T-helper 2 cell (primary cell): ENCODE data around the gene S100A9.
"Not testable (repeated sequence)": the region's sequence is repeated elsewhere in the genome, so short reads cannot be mapped to it uniquely, and the experiment has no call there.

ENCODE experiments used
- DNase-seq, 5 experiments: peaks; one replicate each; pipeline versions ENCODE4 v3.0.0 to v3.0.0-alpha.2; 2012 to 2022

Gene S100A9

DNA sequence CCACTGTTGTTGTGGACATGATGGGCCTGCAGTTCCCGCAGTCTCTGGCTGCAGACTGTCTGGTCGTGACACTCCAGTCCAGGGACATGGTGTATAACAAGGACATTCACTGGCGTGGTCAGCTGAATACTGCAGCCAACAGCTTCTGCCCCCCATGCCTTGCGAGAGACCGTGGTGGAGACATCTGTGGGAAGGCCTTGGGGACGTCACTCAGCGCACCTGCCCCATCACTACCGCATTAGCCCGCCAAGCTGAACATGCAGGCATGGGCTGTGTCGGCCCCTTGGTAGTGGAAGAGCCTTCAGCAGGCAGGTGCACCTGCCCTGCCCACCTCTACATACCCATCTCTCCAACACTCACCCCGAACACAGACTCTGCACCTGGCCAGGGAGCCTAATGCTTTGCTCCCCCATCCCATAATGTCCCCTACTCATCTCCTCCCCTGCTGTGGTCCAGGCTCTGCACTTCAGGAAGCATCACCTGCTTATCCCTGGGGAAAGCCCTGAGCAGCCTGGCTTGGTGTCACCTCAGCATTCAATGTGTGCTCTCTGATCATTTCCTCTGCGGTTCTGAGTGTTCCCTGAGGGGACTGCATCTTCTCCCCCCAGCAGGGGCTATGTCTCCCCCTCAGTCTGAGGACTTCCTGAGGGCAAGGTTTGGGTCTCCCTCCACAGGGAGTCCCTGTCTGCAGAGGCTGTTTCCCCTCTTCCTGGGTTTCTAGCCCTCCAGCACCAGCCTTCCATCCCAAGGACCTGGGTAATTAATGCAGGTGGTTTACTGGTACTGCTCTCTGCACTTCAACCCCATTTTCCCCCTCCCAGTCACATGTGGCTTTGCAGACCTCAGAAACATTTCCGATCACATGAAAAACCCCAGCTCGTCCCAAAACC, 12.2 kb upstream of the S100A9 start:
- peak in 1 of 5 experiments; percentile 32 for DNase-seq

DNA sequence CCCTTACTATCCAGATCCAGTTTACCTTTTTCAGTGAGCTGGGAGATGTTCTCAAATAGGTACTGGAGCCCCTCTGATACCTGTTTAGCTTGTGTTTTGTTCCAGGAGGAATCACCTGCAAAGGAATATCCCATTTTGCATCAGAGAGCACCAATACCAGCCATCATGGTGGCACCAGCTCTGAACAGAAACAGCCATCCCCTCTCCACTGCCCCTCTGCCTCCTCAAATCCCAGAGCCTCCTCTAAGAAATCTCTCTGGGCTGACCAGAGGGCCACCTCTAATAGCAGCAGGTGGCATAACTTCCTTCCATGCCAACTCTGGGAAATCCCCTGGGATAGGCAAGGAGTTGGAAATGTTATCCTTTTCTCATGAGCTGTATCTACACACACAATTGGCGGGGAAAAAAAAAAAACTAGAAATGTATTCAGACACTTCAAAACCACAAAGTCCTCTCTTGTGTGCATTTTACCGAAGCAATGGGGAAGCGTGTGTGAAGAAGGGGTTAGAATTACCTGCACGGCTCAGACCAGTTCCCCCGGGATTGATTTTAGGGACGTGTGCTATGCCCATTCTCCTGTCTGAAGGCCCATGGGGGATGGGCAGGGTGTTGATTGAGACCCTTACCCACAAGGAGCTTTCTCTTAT, 11.5 kb upstream of the S100A9 start:
- no peak for DNase-seq

DNA sequence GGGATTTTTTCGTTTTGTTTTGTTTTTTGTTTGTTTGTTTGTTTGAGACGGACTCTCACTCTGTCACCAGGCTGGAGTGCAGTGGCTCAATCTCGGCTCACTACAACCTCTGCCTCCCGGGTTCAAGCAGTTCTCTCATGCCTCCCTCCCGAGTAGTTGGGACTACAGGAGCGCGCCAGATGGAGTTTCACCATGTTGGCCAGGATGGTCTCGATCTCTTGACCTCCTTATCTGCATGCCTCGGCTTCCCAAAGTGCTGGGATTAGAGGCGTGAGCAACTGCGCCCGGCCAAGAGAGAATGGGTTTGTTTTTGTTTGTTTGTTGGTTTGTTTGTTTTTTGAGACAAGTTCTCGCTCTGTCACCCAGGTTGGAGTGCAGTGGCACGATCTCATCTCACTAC, 10.6 kb upstream of the S100A9 start:
- DNase-seq, result not testable (repeated sequence)

DNA sequence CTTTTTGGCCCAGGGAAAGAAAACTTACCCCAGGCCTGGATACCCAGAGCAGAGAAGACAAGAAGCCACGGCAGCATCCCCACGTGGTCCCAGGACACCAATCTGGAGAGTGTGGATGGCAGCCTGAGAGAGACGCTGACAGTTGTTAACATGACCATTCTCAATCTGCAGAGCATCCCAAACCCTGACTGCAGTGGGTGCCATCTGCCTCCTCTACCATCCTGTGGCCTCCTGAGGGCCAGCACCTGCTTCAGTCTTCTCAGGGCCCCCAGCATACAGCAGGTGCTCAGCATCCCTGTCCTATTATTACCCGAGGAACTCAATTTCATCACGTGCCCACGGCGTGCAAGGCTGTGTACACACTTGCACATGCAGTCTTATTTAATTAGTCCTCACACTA, 9.8 kb upstream of the S100A9 start:
- no peak for DNase-seq

DNA sequence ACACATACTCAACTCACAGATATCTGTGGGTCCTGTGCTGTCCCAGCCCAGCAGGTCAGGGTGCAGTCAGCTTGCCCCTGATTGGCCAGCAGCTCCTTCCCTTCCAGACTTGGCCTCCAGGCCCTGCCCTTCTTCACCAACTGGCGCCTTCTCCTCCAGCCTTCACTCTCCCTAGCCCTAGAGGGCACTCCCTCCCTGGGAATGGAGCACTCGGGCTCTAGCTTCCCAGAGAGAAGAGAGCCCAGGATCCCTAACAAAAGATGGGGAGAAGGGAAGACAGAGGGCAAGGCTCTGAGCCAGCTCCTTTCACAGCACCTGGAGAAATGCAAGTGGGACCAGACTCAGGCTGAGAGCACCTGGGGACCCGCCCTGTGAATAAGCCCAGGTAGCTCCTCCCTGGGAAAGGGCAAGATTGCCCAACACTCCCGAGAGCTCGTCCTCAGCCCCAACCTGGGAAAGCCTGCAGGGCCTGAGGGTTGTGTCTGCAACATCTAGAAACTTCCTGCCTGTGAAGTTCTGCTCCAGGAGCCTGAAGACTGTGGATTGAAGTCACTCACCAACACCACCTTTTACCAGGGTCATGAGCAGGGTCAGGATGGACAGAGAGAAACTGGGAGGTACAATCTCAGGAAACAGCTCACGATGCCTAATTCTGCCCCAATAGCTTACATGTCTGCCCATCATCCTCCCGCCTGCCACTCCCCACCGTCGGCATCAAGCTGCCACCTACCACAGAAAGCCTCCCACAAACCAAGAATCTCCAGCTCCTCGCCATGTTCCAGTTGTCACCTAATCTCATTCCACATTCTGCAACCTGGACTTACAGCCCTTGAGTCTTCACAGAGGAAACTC, 8.9 kb upstream of the S100A9 start, which contains the start of gene PGLYRP4:
Gene PGLYRP4 (minus strand): TSS at position 331 of the 852 bp plus-strand sequence. CDS start 909 bp downstream, outside the sequence.
- no peak for DNase-seq

DNA sequence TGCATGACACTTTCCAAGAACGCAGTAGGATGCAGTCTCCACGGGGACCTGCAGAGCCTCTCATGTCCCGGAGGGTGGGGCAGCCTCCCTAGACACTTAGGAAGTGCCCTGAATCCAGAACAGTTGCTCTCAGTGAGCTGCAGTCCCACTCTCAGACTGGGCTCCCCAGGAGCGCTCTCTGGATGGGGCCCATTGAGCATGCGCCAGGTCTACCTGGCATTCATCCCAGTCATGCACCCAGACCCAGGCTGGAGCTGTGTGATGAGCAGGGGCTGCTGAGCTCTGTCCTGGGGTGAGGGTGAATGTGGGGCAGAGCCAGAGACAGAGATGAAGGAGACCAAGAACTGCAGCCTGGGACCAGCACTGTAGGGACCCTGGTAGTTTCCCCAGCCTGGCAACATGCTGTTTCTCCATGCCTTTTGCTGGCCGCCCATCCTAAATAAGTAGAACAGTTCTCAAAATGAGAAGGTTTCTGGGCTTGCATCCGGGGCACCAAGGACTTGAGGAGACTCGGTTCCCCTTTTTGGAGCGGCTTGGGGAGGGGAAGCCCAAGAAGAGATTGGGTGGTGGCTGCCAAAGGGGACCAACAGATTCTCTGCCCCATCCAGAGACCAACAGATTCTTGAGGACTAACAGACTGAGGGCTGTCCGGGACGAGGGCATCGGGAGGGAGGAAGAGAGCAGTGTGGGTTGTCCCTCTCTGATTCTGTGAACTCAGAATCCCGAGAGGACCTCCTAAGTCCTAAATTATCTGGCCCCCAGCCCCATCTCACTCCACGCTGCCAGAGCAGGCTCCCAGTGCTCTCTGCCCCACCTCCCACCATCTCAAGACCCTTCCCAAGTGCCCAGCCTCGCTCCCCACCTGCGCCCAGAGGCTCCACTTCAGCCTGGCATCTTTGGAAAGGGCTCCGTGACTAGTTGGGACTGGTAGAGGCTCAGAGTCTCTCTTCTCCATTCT, 8.0 kb upstream of the S100A9 start:
- DNase-seq, result no peak

DNA sequence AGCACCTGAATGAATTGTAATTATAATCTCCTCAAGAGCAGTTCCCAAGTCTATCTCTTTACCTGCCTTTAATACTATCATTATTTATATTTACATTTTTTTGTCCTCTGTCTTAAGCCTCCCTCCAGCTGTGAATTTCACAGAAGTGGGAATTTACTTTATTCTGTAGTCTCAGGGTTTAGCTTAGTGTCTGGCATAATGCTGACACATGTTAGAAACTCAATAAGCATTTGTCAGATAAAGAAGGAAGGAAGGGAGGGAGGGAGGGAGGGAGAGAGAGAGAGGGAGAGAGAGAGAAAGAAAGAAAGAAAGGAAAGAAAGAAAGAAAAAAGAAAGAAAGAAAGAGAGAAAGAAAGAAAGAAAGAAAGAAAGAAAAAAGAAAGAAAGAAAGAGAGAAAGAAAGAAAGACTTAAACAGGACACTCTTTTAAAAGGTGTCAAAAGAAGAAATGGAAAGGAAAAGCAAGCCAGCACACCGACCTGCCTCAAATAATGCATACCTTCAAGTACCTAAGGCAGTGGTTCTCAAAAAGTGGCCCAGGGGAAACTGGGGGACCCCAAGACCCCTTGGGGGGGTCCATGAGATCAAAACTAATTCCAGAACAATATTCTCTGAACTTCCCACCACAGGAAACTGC, 7.2 kb upstream of the S100A9 start:
- no peak for DNase-seq

DNA sequence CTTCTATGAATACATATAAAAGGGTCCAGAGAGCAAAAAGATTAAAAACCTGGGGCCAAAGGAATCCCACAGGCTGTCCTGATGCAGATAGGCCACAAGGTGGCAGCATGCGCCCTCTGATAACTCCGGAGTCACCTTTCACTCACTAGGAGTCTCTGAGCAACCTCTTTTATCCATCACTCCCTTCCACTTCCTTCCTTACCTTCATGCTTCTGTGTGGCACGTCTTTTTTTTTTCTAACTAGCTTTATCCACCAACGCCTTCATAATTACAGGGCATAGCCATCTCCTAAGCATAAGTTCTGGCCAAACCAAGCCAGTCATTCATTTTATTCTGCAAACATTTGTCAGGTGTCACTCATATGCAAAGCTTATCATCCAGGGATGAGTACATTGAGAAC, 5.1 kb upstream of the S100A9 start:
- DNase-seq, result peak; percentile 17 to 63 (median 46)

DNA sequence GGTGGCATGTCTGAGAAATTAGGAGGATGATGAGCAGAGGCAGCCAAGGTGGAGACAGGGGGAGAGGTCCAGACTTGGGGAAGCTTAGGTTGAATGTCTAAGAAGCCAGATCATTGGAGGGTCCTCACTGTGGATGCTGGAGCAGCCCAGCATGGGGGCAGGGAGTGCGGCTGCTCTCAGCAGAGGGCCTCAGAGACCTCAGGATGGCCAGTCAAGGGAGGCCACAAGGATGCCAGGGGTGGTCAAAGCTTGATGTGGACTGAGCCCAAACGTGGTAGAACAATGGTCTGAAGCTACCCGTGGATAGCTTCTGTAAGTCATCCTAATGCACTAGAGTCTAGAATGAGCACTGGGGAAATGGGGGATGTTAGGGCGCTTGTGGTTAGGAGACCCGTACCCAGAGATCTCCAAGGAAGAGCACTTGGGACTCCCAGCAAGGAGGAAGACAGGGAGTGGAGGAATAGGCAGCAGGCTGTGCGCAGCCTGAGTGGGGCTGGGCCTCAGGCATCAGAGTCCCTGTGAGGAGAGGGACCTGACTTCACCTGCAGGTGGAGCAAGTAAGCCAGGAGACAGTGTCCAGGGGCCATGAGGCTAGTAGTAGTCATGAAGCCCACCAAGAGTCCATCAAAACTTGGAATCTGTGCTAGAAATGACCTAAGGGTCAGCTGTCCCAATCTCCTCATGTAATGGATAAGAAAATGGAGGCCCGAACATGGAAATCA, 4.3 kb upstream of the S100A9 start:
- no peak for DNase-seq

DNA sequence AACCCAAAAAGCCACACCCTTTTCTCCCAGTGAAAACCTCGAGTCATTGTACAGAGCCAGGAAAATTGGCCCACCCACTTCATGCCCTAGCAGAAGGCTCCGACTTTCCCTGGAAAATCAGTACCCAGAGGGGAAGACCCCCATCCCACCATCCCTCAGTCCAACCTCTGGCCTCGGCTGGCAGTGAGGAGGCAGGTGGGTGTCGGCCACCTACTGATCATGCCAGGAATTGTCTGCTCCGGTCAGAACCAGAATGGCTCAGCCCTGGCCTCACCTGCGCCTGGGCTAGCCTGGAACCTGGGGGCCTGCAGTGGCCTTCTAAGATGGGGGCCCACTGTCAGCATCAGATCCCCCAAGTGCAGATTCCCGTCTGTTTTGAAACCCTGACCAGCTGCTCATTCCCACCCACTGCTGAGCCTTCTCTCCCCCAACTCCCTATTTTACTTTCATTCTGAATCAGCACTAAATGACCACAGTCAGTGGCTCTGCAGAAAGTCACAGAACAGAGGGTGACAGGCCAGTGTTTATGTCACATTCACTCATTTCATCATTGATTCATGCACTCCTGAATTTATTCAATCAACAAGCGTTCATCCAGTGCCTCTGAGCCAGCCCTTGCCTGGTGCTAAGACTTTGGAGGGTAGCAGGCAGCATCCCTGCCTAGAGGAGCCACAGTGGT, 3.0 kb upstream of the S100A9 start:
- no peak for DNase-seq

DNA sequence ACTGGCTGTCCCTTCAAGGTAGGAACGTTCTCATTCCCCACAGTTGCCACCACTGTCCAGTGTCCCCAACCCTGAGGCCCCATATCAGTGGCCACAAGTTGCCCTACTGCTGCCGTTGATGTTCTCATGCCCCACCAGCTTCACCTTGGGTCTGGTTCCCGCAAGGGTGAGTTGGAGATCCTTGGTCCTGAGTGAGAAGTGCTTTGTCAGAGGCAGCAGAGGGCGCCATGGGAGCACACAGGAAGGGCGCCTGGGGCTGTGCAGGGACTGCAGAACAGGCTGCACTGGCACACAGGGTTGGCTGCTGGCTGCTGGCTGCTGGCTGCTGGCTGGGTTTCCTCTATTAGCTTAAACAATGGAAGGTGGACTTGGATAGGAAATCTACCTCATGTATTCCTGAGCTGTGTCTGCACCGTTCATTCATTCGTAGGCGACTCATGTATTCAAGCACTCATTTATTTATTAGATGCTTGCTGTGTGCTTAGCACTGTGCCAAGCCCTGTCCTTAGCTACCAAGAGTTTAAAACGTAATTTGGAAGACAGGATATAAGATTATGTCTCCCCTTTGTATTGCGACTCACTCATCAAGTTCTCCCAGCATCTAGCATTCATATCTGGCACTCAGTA, 2.1 kb upstream of the S100A9 start:
- DNase-seq, result peak in 2 of 5 experiments; percentile 7 to 61

DNA sequence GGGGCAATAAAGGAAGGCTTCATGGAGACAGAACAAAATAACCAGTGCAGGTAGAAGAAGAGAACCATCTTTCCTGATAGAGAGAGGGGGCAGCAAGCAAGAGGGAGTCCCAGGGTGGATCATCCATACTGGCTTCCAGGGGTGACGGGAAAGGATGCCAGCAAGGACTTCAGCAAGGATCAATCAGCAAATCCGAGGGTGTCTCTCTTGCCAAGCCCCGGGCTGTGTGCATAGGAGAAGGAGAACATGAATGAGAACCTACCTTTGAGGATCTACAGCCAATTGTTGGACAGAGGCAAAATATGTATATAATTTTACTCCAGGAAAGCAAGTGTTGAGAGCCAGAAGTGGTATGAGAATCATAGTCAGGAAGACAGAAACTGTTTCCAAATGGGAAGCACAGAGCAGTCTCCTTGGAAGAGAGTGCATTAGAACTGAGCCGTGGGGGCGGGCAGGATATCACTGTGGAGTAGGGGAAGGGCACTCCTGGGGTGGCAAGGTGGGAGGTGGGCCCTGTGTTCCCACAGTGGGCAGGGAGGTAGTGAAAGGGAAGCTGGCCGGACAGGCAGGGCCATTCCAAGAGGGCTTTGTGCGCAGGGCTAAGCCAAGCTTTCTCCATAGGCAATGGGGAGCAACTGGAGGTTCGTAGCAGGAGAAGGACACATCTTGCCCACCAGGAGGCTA, 1.1 kb upstream of the S100A9 start:
- DNase-seq, result no peak

DNA sequence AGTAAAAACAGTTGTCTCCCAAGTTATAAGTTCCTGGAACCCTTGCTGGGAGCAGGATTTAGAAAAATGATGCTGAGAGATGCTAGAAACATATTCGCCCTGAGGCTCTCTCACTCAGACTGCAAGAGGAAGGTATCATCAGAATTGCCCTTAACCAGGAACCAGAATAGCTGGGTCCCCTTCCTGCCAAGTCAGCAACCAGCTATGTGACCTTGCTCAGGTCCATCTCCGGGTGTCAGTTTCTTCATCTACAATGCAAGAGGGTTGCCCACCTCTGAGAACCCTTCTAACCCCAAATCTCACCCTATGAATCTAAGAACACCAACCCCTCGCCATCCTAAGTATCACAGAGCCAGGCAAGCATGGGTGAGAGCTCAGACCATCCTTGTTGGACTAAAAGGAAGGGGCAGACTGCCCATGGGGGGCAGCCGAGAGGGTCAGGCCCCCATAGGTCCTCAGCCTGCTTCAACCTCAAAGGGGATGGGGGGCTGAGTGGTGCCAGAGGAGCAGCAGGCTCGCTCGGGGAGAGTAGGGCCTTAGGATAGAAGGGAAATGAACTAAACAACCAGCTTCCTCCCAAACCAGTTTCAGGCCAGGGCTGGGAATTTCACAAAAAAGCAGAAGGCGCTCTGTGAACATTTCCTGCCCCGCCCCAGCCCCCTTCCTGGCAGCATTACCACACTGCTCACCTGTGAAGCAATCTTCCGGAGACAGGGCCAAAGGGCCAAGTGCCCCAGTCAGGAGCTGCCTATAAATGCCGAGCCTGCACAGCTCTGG, 390 bp upstream of the S100A9 start:
- DNase-seq, result no peak

DNA sequence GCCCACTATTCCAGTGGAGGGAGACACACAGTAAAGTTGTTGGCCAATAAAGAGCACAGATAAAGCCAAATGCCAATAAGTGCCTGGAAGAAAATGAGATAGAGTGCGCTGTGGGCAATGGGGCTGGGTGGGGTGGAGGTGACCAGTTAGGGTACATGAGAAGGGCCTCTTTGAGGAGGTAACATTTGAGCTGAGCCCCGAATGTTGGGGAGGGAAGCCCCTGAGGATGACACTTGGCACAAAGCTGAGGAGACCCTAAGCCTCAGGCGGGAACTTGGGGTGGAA, 979 bp downstream of the S100A9 start:
- no peak for DNase-seq

DNA sequence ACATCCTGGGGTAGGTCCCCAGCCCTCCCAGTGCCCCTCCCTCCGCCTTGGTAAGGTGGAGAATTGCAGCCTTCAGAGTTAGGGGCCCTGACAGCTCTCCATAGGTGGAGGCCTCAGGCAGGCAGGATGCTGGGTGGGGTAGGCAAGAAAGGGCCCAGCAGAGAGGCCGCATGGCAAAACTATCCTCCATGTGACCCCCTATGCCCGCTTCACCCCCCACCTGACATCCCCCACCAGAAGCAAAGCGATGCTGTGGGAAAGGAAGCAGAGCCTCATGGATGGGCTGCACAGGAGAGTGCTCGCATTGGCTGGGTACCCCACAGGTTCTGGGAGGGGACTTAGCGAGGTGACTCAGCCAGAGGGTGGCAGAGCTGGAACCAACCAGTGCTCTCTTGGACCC, 1.6 kb downstream of the S100A9 start:
- no peak for DNase-seq

DNA sequence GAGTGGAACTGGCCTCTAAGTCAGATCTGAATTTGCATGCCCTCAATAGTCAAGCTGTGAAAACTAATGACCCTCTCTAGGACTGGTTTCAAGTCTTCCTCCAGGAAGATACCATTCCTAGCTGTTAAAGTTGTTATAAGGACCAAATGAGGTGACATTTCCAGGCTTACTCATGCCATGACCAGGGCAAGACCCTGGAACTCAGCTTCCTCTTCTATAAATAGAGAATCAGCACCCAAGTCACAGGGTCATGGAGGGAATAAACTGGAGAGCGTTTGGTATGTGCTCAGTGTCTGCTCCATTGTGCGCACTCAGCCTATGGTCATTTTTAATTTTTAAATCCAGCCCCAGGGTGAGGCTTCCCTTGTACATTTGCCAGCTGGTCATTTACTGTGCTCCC, 2.5 kb downstream of the S100A9 start:
- DNase-seq, result no peak

DNA sequence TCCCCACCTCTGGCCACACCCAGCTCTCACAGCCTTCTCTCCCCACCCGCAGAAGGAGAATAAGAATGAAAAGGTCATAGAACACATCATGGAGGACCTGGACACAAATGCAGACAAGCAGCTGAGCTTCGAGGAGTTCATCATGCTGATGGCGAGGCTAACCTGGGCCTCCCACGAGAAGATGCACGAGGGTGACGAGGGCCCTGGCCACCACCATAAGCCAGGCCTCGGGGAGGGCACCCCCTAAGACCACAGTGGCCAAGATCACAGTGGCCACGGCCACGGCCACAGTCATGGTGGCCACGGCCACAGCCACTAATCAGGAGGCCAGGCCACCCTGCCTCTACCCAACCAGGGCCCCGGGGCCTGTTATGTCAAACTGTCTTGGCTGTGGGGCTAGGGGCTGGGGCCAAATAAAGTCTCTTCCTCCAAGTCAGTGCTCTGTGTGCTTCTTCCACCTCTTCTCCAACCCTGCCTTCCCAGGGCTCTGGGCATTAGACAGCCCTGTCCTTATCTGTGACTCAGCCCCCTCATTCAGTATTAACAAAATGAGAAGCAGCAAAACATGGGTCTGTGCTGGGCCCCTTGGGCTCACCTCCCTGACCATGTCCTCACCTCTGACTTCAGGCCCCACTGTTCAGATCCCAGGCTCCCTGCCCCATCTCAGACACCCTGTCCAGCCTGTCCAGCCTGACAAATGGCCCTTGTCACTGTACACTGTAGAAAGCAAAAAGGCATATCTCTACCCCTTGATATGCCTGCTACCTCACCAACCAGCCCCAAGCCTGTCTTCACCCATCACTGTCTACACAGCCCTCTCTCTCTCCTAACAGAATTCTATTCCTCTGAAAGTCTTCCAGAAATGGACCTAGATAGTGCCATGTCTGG, 3.2 kb downstream of the S100A9 start:
- no peak for DNase-seq
